ENCODE measurements around the gene ANO1. TPM values are rescaled to one million over a fixed set of nuclear protein-coding genes. Genes with fewer than 3 reads are reported as not detected.

The ANO1 gene
- total RNA-seq, 1 donor from 2014 or later: 1.1 TPM

DNA sequence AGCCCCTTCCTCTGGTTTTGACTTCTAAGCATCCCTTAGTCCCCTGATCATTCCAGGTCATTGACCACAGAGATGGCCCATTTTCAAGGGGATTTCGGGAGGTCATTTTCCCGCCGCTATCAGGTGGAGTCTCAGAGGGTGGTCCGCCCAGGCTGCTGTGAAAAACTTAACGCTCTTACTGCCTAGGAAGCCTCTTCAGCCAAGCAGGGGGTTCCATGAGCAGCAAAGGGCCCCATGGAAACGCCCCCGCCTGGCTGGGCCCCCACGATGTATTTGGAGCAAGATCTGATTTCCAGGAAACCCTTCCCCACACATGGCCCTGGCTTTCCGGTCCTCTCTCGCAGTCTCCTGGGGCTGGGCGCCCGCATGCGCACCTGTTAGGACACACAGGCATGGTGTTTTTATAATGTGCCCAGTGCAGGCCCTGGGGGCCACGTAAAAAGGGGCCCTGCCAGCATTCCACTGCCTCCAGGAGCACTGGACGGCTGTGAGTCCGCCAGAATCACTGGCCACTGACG lies 32.5 kb downstream of the ANO1 start:
- Histone ChIP-seq H3K4me3 (ENCODE audit: low read depth, low read length) (no peak overlapping the region), H3K27me3 (ENCODE audit: control insufficient read depth, insufficient read depth, low read length) (peaks cover 40% of the 10 kb centered on the region), H3K36me3 (ENCODE audit: control insufficient read depth, insufficient read depth, low read length) (no peaks in the 10 kb centered on the region)
- TF ChIP-seq, protein P1, sequence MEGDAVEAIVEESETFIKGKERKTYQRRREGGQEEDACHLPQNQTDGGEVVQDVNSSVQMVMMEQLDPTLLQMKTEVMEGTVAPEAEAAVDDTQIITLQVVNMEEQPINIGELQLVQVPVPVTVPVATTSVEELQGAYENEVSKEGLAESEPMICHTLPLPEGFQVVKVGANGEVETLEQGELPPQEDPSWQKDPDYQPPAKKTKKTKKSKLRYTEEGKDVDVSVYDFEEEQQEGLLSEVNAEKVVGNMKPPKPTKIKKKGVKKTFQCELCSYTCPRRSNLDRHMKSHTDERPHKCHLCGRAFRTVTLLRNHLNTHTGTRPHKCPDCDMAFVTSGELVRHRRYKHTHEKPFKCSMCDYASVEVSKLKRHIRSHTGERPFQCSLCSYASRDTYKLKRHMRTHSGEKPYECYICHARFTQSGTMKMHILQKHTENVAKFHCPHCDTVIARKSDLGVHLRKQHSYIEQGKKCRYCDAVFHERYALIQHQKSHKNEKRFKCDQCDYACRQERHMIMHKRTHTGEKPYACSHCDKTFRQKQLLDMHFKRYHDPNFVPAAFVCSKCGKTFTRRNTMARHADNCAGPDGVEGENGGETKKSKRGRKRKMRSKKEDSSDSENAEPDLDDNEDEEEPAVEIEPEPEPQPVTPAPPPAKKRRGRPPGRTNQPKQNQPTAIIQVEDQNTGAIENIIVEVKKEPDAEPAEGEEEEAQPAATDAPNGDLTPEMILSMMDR (IDR thresholded peaks at IDR 0.05; ENCODE audit: insufficient read depth, low read length, poor library complexity, severe bottlenecking): no peak
- no peak for DNase-seq (ENCODE audit: low read depth)

DNA sequence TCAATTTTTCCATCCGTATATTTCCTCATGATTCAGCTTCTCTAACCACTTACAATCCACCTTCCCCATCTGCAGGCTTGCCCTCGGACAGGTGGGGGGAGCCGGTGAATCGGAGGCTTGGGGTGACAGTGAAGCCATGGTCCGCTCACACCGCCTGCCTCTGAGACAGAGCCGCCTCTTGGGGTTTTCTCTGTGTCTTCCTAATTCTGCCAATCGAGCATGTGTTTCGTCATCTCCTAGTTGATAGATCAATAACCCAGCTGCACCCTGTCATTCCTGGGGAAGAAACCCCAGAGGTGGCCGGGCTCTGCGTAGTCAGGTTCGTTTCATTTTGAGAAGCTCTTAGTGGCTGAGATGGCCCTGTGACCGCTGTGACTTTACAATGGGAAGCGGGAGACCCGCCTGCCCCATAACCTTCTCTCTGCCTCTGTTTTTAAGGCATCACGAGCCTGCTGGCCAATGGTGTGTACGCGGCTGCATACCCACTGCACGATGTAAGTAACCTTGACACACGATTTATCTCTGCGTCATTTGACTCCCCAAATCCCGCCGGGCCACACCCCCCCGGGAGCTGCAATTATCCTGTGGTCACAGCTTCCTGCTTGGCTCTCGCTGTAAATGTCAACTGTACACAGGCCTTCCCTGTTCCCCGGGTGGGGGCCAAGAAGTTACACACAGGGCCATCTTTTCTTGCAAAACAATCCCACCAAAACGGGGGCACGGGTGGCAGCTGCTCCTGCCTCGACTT lies 33.3 kb downstream of the ANO1 start:
- no peak overlapping the region for H3K4me3 ChIP-seq (ENCODE audit: low read depth, low read length)
- H3K36me3 ChIP-seq (ENCODE audit: control insufficient read depth, insufficient read depth, low read length): no peaks in the 10 kb centered on the region
- TF ChIP-seq, protein P1 (IDR thresholded peaks at IDR 0.05; ENCODE audit: insufficient read depth, low read length, poor library complexity, severe bottlenecking): no peak
- no peak for DNase-seq (ENCODE audit: low read depth)
- H3K27me3 ChIP-seq (ENCODE audit: control insufficient read depth, insufficient read depth, low read length): peaks cover 34% of the 10 kb centered on the region

DNA sequence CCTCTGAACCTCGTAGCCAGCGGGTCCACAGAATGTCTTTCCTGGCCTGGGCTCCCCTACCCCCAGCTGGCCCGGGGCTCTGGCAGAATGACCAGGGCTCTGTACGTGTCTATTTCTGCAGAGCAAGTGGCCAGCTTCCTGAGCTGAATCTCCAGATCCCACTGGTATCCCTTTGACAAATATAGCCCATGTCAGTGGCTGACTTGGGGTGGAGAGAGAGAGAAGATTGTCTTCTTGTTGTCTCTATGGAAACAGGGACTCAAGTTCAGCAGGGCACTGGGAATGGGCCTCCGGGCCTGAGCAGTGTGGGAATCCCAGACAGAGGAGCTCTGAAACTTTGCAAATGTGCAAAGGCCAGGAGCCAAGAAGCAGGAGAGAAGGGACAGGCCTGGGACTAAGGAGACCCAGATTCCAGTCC lies 33.9 kb downstream of the ANO1 start:
- Histone ChIP-seq H3K27me3 (ENCODE audit: control insufficient read depth, insufficient read depth, low read length) (peaks cover 31% of the 10 kb centered on the region), H3K4me3 (ENCODE audit: low read depth, low read length) (no peak overlapping the region), H3K36me3 (ENCODE audit: control insufficient read depth, insufficient read depth, low read length) (no peaks in the 10 kb centered on the region)
- TF ChIP-seq, protein P1 (IDR thresholded peaks at IDR 0.05; ENCODE audit: insufficient read depth, low read length, poor library complexity, severe bottlenecking): no peak
- DNase-seq (ENCODE audit: low read depth): no peak

DNA sequence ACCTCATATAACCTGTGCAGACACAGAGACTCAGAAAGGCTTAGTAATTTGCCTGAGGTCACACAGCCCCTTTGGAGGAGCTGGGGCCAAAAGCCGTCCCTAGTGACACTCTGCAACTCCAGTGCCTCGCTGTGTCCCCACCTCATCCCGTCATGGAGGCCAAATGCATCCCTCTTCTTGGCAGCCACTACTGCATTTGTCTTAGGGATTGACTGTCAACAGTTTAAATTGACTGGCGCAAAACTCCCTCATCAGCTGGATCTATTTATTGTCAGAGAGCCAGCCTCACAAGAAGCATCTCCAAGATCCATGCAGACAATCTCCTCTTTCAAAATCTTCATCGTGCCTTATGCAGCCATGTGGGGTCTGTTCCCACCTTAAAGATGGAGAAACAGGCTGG lies 35.7 kb downstream of the ANO1 start:
- TF ChIP-seq, protein P1 (IDR thresholded peaks at IDR 0.05; ENCODE audit: insufficient read depth, low read length, poor library complexity, severe bottlenecking): no peak
- DNase-seq (ENCODE audit: low read depth): no peak

DNA sequence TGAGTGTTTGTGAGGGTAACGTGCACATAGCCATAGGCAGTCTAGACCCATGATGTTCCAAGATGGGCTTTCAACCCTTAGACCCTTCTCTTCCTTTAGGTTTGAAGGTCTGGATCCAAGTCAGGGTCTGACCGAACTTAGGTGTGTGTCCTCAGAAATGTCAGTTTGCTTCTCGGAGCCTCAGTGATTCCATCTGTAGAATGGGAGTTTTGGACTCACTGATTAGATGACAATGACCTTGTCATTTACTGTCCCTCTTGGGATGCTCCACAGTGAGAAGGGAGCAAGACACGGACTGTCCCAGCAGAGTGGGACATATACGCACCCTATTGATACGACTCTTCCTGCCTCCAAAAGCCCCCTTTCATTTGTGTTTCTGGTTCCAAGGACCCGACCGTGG lies 37.7 kb downstream of the ANO1 start:
- TF ChIP-seq, protein P1 (IDR thresholded peaks at IDR 0.05; ENCODE audit: insufficient read depth, low read length, poor library complexity, severe bottlenecking): no peak

More for the DNA sequence above, 35.7 kb downstream of the ANO1 start:
- Histone ChIP-seq H3K4me3 (ENCODE audit: low read depth, low read length) (no peak overlapping the region), H3K36me3 (ENCODE audit: control insufficient read depth, insufficient read depth, low read length) (no peaks in the 10 kb centered on the region), H3K27me3 (ENCODE audit: control insufficient read depth, insufficient read depth, low read length) (peaks cover 19% of the 10 kb centered on the region)

More for the DNA sequence above, 37.7 kb downstream of the ANO1 start:
- no peak for DNase-seq (ENCODE audit: low read depth)
- peaks cover 8% of the 10 kb centered on the region for H3K27me3 ChIP-seq (ENCODE audit: control insufficient read depth, insufficient read depth, low read length)
- no peaks in the 10 kb centered on the region for H3K36me3 ChIP-seq (ENCODE audit: control insufficient read depth, insufficient read depth, low read length)
- H3K4me3 ChIP-seq (ENCODE audit: low read depth, low read length): no peak overlapping the region
